ENCODE data around the gene RHOT2. TPM values are rescaled to one million over a fixed set of nuclear protein-coding genes. Genes with fewer than 3 reads are reported as not detected.
"Not testable (repeated sequence)": the region's sequence is repeated elsewhere in the genome, so short reads cannot be mapped to it uniquely, and the experiment has no call there.

The RHOT2 gene
- total RNA-seq, 1 donor from 2014 or later, result 95.9 TPM

- no peak for ATAC-seq
- intact Hi-C loops (cut with DNase I), result no loop called here
- DNase-seq (ENCODE audit: low spot score), result no peak
Observed at GRCh38 chr16:689175-689897, 21.4 kb downstream of the RHOT2 start.

- ATAC-seq; DNase-seq (ENCODE audit: low spot score); intact Hi-C loops (cut with DNase I): not testable (repeated sequence)
Observed at GRCh38 chr16:691242-691641, 23.3 kb downstream of the RHOT2 start.

DNA sequence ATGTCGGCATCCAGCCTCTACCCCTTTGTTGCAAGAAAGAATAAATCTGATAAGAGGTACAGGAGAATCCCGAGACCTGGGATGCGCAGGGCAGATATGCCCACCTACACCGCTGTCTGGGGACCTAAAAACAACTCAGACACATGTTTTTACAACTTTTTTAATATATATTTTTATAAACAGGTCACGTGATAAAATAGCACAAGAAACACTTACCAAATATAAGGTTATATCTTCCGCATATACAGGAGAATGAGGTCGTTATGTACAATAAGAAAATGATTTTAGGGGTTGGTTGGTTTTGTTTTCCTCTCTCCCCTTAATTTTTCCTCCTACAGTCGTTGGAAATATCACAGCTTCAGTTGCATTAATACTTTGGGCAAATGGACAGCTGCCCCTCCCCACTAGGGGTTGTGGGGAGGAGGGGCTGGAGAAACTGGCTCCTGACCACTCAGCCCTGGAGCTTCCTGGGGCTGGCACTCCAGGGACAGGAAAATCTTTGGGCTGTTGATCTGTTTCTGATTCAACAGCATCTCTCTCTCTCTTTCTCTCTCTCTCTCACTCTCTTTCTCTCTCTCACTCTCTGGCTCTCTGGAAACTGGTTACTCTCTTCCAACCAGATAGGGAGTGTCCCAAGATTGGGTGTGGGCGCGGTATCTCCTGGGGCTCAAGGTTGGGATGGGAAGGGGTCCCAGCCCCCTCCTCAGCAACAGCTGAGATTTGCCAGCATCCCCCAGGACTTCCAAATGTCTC is 24.6 kb downstream of the RHOT2 start:
- no peak for ATAC-seq
- DNase-seq (ENCODE audit: low spot score), result no peak
- intact Hi-C loops (cut with DNase I), result no loop called here

- no peak for ATAC-seq
- intact Hi-C loops (cut with DNase I), result no loop called here
- DNase-seq (ENCODE audit: low spot score), result no peak
Observed at GRCh38 chr16:693364-693763, 25.4 kb downstream of the RHOT2 start.

DNA sequence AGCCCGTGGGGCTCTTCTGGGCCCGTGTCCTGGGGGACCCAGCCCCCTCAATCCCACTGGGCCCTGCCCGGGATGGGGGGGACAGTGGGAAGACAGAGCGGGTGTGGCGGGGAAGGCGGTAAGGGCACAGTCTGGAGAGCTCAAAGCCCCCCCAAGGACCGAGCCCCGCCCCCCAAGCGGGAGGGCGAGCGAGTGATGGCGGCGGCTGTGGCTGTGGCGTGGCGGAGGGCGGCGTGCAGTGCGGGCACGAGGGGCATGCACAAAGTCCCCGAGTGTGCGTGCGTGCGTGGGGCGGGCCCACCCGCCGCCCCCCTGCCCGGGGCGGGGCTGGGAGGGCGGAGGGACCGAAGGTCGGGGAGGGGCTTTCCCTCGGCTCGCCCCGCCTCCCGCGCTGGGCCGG is 25.8 kb downstream of the RHOT2 start:
- intact Hi-C loops (cut with DNase I), result no loop called here
- DNase-seq (ENCODE audit: low spot score), result no peak
- ATAC-seq, result no peak

GRCh38 chr16:694187-694862 is 26.4 kb downstream of the RHOT2 start:
- DNase-seq (ENCODE audit: low spot score) (no peak), ATAC-seq (no peak)
- intact Hi-C loops (cut with DNase I), result no loop called here

- intact Hi-C loops (cut with DNase I), result no loop called here
- DNase-seq (ENCODE audit: low spot score) (no peak), ATAC-seq (no peak)
Observed at GRCh38 chr16:694863-695354, 27.0 kb downstream of the RHOT2 start.

- ATAC-seq, result no peak
- intact Hi-C loops (cut with DNase I), result no loop called here
- no peak for DNase-seq (ENCODE audit: low spot score)
Observed at GRCh38 chr16:695355-696089, 27.6 kb downstream of the RHOT2 start.

- no peak for ATAC-seq
- DNase-seq (ENCODE audit: low spot score), result no peak
- intact Hi-C loops (cut with DNase I), result no loop called here
Observed at GRCh38 chr16:698911-699671, 31.2 kb downstream of the RHOT2 start.

DNA sequence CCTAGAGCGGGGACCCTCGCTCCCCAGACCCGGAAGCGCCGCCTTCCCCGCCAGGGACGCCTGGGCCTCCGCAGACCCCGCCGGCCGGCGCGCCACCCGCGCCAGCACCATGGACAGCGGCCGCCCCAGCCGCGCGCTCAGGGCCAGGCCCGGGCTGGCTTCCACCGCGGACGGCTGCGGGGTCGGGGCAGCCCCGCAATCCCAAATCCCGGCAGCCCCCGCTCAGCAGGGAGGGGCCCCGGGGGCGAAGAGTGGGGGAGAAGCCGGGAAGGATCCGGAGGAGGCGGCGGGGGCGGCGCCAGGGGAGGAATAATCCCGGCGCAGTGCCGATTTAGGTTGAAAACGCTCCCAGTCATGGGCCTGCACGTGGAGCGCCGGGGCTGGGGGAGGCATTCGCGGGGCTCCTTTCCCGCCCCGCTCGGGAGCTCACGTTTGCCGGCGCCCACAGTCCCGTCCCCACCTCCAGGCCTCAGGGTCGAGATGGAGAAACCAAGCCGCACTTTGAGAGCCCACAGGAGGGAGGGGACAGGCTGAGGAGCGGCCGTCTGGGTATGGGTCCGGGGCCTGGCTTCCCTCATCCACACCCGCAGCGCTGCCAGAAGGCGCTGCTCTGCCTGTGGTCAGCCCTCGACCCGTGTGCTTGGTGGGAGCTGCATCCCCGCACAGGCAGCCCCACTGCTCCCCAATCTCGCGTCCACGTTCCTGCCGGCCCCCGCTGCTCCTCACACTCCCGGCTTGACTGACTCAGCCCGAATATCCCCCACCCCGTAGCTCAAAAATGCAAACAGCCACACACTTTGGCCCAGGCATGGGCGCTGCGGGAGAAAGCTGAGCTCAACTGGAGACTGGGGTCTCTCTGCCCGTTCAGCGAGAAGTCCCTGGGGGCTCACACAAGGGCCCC is 33.0 kb downstream of the RHOT2 start:
- ATAC-seq, result no peak
- intact Hi-C loops (cut with DNase I), result no loop called here
- DNase-seq (ENCODE audit: low spot score), result no peak

GRCh38 chr16:702341-702740 is 34.4 kb downstream of the RHOT2 start:
- ATAC-seq, result no peak
- no peak for DNase-seq (ENCODE audit: low spot score)
- intact Hi-C loops (cut with DNase I), result no loop called here

GRCh38 chr16:703406-703805 is 35.5 kb downstream of the RHOT2 start:
- intact Hi-C loops (cut with DNase I), result no loop called here
- DNase-seq (ENCODE audit: low spot score), result no peak
- ATAC-seq, result no peak

GRCh38 chr16:704047-704446 is 36.1 kb downstream of the RHOT2 start:
- intact Hi-C loops (cut with DNase I), result no loop called here
- no peak for ATAC-seq
- no peak for DNase-seq (ENCODE audit: low spot score)

GRCh38 chr16:704552-705380 is 36.8 kb downstream of the RHOT2 start:
- DNase-seq (ENCODE audit: low spot score) (no peak), ATAC-seq (no peak)
- intact Hi-C loops (cut with DNase I), result loop anchor here (5.0 kb wide), 1 partner anchor 43 kb away; no protein-coding TSS in a partner anchor

GRCh38 chr16:705431-706188 is 37.7 kb downstream of the RHOT2 start, which contains the start of gene FBXL16:
FBXL16 (minus strand) TSS chr16:705801; CDS start chr16:697405, 8,396 bp downstream.
- intact Hi-C loops (cut with DNase I), result loop anchor here (5.0 kb wide), 1 partner anchor 42 kb away; no protein-coding TSS in a partner anchor
- ATAC-seq (no peak), DNase-seq (ENCODE audit: low spot score) (no peak)
